DMS 273 treated with DMSO at 0.1 percent for 48 hours (cell line): ENCODE data around the gene WHRN.

ENCODE experiments used
- DNase-seq: peaks from one replicate; lab custom pipeline; 2025; lab: John Stamatoyannopoulos, UW

WHRN gene

GRCh38 chr9:114446672-114447450 is 58.4 kb downstream of the WHRN start:
- DNase-seq: no peak

- no peak for DNase-seq
Measured at GRCh38 chr9:114446036-114446435, 59.2 kb downstream of the WHRN start.

- no peak for DNase-seq
Measured at GRCh38 chr9:114445616-114446015, 59.7 kb downstream of the WHRN start.

GRCh38 chr9:114442022-114442421 is 63.3 kb downstream of the WHRN start:
- DNase-seq: no peak

GRCh38 chr9:114437401-114437893 is 67.8 kb downstream of the WHRN start:
- DNase-seq: no peak

GRCh38 chr9:114434878-114435311 is 70.4 kb downstream of the WHRN start:
- DNase-seq: no peak

- DNase-seq: no peak
Measured at GRCh38 chr9:114433720-114434255, 71.5 kb downstream of the WHRN start.

GRCh38 chr9:114433086-114433485 is 72.2 kb downstream of the WHRN start:
- no peak for DNase-seq

- DNase-seq: no peak
Measured at GRCh38 chr9:114432323-114433067, 72.8 kb downstream of the WHRN start.

- DNase-seq: no peak
Measured at GRCh38 chr9:114431770-114432169, 73.5 kb downstream of the WHRN start.

- DNase-seq: no peak
Measured at GRCh38 chr9:114431003-114431402, 74.3 kb downstream of the WHRN start.

GRCh38 chr9:114430457-114430856 is 74.8 kb downstream of the WHRN start:
- no peak for DNase-seq

GRCh38 chr9:114429488-114429887 is 75.8 kb downstream of the WHRN start:
- DNase-seq: no peak

- no peak for DNase-seq
Measured at GRCh38 chr9:114428466-114428865, 76.8 kb downstream of the WHRN start.

GRCh38 chr9:114427644-114428043 is 77.6 kb downstream of the WHRN start:
- no peak for DNase-seq

- DNase-seq: no peak
Measured at GRCh38 chr9:114426046-114426948, 79.0 kb downstream of the WHRN start.

GRCh38 chr9:114425126-114425525 is 80.1 kb downstream of the WHRN start:
- DNase-seq: no peak

- DNase-seq: no peak
Measured at GRCh38 chr9:114424126-114424525, 81.1 kb downstream of the WHRN start.

GRCh38 chr9:114423181-114423580 is 82.1 kb downstream of the WHRN start:
- no peak for DNase-seq

GRCh38 chr9:114421147-114421546 is 84.1 kb downstream of the WHRN start:
- no peak for DNase-seq

- DNase-seq: no peak
Measured at GRCh38 chr9:114419796-114420195, 85.5 kb downstream of the WHRN start.

GRCh38 chr9:114418053-114418452 is 87.2 kb downstream of the WHRN start:
- no peak for DNase-seq
